Gastroesophageal sphincter (tissue), 3 donors: ENCODE results near the gene KRT6C.

Source experiments
- EP300 ChIP-seq: sonication (generic); formaldehyde crosslinking; IDR thresholded peaks from one replicate; pipeline ENCODE4 v1.6.1; 2017; ENCODE audit warnings: antibody characterized with exemption, mild to moderate bottlenecking
- POLR2A ChIP-seq, 2 donors: fragments of 450-650 bp; IDR thresholded peaks; one replicate each; pipeline ENCODE4 v1.6.1; 2017; ENCODE audit warnings: antibody characterized with exemption in 2 of 2, mild to moderate bottlenecking in 2 of 2, moderate library complexity in 1 of 2
- POLR2AphosphoS5 ChIP-seq: sonication (generic); formaldehyde crosslinking; IDR thresholded peaks from one replicate; pipeline ENCODE4 v1.6.1; 2017; ENCODE audit warnings: antibody characterized with exemption
- TF ChIP-seq, protein P1 (sequence below), 4 experiments: fragments of 200-600 bp in 2 of 4; fragments of 450-650 bp in 2 of 4; sonication (generic) in 1 of 4; IDR thresholded peaks; one replicate each; pipeline ENCODE4 v1.5.1; 2017 to 2019; ENCODE audit warnings: antibody characterized with exemption in 4 of 4, mild to moderate bottlenecking in 2 of 4, moderate library complexity in 2 of 4

DNA sequence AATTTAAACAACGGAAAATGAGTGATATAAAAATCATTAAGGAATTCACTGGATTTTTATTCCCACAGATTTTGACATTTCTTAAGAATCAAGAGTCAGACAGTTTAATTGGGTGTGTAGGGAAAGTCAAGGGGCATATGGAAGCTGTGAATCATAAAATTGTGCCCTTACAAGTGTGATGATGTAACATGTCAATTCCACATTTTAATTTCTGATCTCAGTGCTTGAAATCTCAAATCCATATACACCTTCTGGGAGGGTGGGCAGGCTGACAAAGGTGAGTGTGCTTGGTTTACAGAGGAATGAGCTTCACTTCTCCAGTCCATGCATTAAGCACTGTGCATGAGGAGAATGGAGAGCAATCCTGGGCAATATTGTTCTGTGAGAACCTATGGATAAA lies 20.5 kb upstream of the KRT6C start:
- TF ChIP-seq, protein P1, sequence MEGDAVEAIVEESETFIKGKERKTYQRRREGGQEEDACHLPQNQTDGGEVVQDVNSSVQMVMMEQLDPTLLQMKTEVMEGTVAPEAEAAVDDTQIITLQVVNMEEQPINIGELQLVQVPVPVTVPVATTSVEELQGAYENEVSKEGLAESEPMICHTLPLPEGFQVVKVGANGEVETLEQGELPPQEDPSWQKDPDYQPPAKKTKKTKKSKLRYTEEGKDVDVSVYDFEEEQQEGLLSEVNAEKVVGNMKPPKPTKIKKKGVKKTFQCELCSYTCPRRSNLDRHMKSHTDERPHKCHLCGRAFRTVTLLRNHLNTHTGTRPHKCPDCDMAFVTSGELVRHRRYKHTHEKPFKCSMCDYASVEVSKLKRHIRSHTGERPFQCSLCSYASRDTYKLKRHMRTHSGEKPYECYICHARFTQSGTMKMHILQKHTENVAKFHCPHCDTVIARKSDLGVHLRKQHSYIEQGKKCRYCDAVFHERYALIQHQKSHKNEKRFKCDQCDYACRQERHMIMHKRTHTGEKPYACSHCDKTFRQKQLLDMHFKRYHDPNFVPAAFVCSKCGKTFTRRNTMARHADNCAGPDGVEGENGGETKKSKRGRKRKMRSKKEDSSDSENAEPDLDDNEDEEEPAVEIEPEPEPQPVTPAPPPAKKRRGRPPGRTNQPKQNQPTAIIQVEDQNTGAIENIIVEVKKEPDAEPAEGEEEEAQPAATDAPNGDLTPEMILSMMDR (IDR thresholded peaks at IDR 0.05) = no peak
- no peak for TF ChIP-seq EP300
- no peak for TF ChIP-seq POLR2A (IDR thresholded peaks at IDR 0.05)
- no peak for TF ChIP-seq POLR2AphosphoS5
